NAMALWA (cell line): ENCODE results near the gene ITGB5.
"Not testable (repeated sequence)": the region's sequence is repeated elsewhere in the genome, so short reads cannot be mapped to it uniquely, and the experiment has no call there.

Source experiments
- DNase-seq: peaks from one replicate; pipeline ENCODE4 v3.0.0-alpha.2; 2015; ENCODE audit warnings: low spot score

Gene ITGB5

DNA sequence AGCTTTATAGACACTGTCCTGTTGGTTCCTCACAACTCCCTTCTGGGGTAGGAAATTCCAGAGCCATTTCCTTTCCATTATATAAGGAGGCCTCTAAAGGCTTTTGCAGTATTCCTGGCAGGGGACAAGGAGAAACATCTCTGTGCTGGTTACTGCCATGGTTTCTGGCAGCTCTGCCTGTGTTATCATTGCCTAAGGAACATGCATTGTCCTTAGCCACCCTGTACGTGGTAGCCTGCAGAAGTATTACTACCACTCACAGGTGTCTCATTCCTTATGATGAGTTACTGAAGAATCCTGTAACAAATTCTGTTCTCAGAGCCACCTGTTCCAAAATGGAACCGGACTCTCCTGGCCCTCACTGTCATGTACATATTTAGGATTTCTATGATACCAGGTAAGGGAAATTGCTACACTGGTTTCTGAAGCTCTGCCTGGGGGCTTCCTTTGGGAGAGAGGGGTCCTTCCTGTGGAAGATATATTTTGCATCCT, 98.9 kb downstream of the ITGB5 start:
- DNase-seq, result no peak

DNA sequence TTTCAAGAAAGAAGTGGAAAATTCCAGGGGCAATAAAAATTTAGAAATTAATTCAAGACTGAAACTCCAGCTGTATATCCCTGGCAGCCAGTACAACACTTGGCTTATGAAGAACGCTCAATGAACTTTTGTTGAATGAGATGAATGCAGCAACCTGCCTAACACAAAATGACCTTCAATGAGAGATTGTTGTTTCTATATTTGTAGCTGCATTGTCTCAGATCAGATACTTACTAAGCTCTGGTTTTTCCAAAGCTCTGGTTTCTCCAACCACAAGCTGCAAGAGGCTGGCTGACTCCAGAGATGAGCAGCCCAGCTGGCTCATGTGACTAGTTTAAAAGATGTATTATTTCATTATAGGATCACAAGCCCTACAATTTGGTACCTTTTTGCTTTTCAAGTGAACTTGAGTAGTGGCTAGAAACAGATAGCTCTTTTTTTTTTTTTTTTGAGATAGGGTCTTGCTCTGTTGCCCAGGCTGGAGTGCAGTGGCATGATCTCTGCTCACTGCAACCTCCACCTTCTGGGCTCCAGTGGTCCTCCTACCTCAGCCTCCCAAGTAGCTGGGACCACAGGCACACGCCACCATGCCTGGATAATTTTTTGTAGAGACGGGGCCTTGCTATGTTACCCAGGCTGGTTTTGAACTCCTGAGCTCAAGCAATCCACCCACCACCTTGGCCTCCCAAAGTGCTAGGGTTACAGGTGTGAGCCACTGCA, 99.5 kb downstream of the ITGB5 start:
- no peak for DNase-seq

DNA sequence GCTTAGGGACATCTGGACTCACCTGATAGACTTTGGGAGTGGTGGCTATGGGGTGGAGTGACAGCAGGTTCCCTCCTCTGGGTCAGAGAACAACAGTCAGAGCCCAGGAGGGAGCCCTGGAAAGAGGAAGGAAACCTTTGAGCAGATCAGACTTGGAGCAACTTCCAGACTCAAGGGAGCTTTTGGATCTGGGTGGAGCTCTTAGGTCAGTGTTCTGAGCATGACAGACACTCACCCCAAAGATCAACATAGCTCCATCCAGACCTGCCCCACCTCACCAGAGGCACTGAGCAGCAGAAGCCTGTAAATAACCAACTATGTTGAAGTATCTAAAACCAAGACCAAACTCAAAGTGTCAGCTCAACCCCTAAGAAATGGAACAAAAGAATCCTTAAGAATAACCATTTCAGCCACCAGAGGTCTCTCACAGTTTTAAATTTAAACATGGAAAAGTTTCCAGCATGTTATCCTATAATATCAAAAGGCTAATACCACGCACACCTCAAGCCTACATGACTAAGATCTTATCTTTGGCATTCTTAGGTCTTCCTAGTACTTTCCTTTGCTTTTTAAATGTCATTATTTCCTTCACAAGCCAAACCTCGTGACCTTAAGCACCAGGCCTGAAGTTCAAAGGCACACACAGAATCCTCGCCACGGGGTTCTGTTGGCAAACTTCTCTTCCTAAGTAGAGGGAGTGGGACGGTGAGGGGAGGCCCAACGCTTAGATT, 100.5 kb downstream of the ITGB5 start:
- no peak for DNase-seq

DNA sequence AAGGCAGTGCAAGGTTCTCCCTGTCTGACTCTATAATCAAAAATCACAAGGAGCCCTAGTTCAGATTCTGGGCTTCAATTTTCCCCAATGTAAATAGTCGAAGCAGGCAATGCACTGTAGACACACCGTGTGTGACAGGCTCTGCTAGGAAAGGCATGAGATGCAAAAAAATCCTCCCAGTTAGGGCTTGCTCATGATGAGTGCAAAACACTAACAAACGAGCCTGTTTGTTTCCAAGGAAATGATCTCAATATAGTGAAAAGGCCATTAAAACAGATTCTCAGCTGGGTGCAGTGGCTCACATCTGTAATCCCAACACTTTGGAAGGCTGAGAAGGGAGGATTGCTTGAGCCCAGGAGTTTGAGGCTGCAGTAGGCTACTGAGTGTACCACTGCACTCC, 101.2 kb downstream of the ITGB5 start:
- DNase-seq, result no peak

DNA sequence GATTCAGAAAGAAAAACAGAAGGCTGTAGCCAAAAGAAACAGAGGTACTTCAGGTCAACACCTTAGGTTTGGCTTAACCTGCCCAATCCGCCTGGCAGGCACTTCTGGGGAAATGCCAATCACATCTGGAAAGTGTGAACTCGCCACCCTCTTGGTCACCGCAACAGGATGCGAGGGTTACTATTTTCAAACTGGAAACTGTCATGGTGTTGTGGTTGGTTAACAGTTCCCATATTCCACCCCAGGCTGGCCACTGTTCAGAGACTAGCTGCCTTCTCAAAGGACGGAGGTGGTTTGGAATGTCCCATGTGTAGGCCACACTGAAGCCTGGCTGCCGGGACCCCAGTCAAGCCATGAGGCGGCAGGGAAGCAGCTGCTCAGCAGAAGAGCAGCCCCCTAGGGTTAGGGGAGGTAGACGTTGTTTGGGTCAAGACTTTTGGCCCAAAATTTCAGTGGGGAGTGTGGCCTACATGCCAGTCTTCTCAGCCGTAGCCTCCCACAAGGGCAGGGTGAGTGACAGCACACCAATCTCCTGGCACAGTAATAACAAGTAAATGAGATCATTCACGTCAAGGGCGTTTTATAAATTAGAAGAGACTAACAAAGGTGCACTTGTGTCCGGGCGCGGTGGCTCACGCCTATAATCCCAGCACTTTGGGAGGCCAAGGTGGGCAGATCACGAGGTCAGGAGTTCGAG, 102.3 kb downstream of the ITGB5 start:
- DNase-seq, result no peak

DNA sequence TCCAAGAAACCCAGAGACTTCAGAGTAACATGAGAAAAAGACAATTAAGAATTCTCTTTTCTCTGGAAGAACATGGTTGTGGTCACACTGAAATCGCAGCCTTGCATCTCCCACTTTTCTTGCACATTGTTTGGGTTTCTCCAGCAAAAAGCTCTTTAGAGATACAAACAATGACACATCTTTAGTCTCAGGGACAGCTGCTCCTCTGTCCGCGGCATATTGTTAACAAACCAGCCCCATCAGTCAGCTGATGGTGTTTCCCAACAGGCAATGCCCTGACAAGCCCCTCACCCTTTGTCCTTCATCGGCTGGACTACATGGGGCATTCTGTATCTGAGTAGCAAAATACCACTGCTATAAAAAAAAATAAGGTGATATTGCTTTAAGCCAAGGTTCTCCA, 103.5 kb downstream of the ITGB5 start:
- no peak for DNase-seq

DNA sequence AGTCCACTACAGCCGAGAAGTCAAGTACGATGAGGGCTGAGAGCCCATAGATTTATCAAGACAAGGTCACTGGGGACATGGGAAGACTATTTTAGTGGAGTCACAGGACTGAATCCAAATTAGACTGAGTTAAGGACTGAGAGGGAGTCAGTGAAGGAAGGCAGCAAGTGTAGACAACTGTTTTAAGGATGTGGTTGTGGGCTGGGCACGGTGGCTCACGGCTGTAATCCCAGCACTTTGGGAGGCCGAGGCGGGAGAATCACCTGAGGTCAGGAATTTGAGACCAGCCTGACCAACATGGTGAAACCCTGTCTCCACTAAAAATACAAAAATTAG, 104.8 kb downstream of the ITGB5 start:
- not testable (repeated sequence) for DNase-seq

DNA sequence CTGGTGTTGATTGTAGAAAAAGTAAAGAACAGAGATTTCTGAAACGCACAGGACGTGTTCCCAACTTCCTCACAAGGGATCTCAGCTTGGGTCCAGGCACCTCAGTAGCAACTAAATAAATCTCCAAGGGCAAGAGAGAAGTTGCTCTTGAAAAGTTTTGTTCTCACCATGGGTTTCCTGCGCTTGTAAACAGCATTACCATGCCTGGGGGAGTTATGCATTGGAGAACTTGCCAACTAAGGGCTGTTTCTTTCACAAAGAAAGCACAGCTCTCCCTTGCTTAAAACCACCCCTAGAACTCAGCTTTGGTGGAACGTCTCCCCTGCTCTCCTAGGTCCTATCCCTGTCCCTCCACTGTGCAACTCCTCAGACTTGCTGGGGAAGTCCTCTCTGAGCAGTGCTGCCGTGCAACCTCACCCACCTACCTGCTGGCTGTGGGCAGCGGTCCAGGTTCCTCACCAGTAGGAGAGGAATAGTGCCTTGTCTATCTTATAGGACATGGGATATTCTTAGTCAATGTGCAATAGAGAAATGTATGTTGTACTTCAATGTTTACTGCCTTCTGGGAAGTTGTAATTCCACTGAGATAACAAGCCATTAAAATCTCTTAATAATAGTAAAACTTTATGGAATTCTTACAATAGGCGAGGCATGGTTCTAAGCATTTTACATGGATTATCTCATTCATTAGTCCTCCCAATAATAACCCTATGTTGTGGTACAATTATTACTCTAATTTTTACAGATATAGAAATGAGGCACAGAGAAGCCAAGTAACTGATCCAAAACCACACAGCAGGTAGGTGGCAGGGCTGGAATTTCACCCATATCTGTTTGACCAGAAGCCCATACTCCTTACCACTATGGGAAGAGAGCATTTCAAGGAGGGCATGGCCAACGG, 105.4 kb downstream of the ITGB5 start:
- no peak for DNase-seq

DNA sequence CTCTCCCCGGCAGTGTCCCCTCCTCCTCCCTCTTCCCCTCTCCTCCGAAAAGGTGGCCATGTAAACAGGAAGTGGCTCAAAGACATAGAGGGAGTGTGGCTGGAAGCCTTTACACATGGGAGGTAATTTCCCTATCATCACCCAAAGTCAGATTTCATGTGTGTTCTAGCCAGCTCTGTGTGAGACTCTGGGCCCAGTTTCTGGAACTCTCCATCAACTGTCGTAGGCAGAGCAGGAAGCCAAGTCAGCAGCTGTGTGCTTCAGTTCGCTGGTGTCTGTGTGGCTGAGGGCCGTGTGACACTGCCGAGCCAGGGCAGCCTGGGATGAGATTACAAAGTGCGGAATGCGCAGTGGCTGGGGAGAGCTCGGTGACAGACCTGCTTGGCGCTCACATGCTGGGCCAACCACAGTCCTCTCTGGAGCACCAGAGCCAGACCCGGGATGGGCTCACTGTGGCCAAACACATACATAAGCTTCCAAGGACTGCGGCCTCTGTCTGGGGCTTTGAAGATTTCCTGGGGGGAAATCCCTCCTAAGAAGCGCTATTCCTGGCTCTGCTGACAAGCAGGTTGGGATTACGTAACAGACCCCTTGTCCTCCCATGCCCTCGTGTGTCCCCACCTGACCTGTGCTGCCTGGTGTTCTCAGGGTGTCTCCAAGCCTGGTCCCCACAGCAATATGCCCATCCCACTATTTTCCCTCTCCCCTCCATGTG, 106.2 kb downstream of the ITGB5 start:
- no peak for DNase-seq

DNA sequence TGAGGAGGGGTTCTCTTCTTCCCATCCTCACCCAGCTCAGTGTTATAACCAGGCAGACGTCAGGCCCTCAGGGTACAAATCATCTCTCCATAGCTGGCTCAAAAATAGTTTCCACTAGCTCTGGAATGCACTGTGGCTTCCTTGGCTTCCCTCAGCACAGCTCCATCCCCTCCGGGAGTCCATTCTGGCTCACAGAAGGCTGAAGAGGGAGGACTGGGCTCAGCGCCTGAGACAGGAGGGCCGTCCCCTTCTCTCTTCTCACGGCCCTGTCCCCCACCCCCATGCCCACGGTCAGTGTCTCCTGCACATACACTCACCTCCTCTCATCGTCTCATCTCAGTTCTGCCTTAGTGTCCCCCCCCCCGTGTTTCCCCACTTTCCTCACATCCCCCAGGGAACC, 106.8 kb downstream of the ITGB5 start:
- no peak for DNase-seq

DNA sequence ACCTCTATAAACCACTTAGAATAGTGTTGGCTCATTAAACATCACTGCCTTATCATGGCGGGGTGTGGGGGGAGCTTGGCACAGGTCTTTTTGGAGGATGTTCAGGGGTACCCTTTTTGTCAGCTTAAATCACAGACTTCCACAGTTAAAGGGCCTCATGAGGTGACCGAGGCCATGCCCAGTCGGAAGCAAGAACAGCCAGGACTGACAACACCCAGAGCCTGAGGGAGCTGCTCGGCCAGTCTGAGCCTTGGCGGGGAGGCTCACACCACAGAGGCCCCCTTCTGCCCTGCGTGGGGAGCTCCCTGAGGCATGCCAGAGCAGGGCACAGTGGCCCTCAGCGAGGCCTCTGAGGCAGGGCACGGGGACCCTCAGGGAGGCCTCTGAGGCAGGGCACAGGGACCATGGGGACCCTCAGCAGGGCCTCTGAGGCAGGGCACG, 107.4 kb downstream of the ITGB5 start:
- DNase-seq, result no peak

DNA sequence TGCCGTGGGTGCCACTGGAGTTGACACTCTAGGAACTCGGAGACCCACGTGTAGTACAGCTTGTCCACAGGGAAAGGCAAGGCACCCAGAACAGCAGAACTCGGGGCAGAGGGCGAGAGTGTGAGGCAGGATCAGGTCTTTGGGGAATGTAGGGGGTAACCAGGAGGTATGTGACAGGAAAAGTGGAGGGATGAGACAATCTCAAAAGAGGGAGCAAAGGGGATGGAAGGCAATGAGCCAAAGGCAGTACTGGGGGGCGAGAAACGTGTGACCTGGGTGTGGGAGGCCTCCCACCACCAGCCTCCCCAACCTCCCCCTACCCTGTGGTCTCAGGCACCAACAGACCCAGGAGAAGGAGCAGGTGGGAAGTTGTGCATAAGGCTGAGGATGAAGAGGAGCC, 108.0 kb downstream of the ITGB5 start:
- DNase-seq, result no peak

DNA sequence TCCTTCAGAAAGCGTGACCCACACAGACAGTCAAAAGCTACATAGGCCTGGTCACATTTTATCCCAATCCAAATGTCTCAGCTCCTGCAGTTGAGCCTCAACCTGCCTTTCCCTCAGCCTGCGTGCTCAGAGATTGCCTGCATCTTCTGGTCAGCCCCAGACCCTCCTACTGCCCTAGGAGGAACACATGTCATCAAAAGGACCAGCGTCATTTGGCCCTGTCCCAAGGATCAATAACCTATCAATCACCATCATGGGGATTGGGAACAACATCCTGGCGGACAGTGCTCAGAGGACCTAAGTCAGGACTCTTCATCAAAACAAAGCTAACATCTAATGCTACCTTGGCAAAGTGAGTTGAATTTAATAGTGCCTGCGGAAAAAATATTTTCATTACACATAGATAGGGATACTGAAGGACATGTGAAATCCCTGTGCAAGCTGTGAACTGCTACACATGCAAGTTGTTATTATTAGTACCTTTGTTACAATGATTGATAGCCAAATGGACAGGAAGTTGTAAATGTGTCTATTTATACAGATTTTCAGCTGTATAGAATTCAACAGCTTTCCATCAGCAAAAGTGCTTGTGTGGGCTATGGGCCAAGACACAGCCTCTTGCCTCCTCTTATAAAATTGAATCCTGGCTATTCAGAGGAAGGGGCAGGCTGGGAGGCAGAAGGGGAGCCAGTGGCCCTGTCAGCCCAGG, 109.2 kb downstream of the ITGB5 start:
- DNase-seq, result no peak

DNA sequence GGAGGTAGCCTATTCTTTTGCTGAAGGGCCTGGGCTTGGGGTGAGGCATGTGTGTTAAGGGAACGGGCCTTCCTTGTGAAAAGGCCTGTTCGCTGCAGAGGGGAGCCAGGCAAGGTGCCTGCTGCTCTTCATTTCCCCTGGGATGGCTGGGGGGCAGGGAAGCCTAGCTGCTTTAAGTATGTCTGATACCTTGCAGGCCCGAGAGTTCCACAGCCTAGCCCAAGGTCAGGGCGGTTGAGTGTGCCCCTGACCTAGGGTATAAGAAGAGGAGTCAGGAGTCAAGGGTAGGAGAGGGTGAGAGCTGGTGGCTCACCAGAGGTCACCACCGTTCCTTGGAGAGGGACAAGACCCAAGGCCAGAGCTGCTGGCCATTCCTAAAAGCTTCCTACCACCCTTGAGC, 110.3 kb downstream of the ITGB5 start:
- DNase-seq, result no peak

DNA sequence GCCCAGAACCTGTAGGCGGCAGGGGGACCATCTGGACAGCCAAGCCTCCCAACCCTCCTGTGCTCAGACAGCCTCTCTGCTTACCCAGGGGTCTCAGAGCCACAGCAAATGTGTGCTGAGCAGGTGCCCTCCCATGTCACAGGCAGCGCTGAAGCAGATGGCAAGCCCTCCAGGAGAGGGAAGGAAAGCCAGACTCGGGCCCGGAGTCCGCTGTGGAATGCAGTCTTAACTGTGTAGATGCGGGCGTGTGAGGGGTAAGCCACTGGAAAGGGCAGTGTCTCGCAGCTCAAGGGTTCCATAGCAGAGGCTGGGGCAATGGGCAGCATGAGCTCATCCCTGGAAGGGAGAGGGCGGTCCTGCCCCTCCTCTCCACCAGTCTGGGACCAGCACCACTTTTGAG, 111.3 kb downstream of the ITGB5 start:
- no peak for DNase-seq

DNA sequence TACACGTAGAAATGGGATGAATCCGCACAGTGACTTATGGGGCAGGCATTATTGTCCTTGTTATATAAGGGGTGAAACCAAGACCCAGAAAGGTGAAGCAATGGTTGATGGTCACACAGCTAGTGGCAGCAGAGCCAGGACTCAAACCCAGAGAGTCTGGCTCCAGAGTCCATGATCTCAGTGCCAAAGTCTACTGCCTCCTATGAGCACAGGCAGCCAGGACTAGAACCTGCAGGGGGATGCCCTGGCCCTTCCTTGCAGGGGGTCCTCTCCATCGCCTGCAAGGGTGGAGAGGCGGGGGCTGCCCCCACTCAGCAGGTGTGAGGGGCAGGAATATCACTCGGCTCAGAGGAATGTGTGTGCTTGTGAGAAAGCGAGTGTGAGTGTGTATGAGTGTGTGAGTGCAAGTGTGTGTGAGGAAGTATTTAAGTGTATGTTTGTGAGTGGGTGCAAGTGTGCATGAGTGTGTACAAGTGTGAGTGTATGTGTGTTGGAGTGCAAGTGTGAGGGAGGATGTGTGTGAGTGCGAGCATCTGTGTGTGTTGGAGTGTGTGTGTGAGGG, 112.2 kb downstream of the ITGB5 start:
- DNase-seq, result no peak

DNA sequence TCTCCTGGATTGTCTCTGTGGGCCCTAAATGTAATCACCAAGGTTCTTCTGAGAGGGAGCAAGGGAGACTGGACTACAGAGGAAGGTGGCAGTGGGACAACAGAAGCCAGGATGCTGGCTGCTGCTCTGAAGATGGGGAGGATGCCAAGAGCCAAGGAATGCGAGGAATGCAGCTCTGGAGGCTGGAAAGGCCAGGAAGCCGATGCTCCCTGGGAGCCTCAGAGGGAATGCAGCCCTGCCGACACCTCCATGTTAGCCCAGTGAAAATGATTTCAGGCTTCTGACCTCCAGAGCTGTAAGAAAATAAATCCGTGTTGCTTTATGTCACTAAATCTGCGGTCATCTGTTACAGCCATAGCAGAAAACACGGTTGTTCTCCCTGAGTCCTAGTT, 112.8 kb downstream of the ITGB5 start:
- no peak for DNase-seq

DNA sequence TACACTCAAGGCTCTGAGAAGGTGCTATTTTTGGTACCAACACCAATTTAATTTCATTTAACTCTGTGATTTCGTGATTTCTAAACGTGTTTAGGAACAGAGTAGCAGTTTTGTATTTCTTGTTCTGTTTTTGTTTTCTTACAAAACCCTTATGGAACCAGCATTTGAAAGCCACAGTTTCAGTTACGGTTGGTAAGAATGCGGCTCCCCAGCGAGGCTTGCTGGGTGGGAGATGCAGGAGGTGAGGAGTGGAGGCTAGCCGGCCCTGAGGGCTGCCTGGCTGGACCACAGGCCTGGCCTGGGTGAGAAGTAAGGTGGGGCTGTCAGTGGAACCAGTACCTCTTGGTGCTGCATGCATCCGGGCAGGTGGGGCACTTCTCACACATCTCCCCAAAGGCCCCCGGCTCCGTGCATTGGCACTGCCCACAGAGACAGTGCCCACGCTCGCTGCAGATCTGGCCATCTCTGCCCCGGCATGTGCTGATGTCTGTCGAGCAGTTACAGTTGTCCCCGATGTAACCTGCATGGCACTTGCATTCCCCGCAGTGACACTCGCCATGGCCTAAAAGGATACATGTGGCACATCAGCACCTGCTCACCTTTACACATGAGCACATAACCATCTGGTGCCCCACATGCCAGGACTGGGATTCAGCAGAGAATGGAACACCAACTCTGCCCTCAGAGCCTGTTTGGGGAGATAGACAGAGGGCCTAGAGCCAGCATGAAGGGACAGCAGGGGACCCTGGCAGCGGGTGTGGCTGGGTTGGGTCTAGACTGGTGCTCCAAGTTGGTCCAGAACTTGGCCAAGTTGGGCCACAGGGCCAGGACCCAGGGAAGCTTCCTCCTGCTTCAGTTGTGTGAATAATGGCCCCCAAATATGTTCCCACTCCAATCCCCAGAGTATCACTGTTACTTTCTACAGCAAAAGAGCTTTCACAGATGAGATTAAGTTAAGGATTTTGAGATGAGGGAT, 113.5 kb downstream of the ITGB5 start:
- no peak for DNase-seq
